GM18907 (cell line): Measurements from ENCODE around the gene FOXK1.

Source experiments
- ATAC-seq: cut with Tn5 transposase; IDR thresholded peaks from one replicate; pipeline ENCODE4 v1.9.1; 2021; ENCODE audit warnings: mild to moderate bottlenecking, moderate library complexity; ENCODE audit not compliant: unreplicated experiment

The FOXK1 gene

GRCh38 chr7:4720225-4720624 is 38.1 kb downstream of the FOXK1 start:
- ATAC-seq = no peak

- ATAC-seq = no peak
These were observed 40.2 kb downstream of the FOXK1 start for GRCh38 chr7:4722308-4722707.

- ATAC-seq = no peak
These were observed 41.0 kb downstream of the FOXK1 start for GRCh38 chr7:4722960-4723630.

- peak; percentile 30 for ATAC-seq
These were observed 42.5 kb downstream of the FOXK1 start for GRCh38 chr7:4724648-4725013.

- peak; percentile 76 for ATAC-seq
These were observed 43.1 kb downstream of the FOXK1 start for GRCh38 chr7:4725014-4725849.

GRCh38 chr7:4725850-4726450 is 43.9 kb downstream of the FOXK1 start:
- peak; percentile 32 for ATAC-seq

GRCh38 chr7:4726566-4726965 is 44.5 kb downstream of the FOXK1 start:
- no peak for ATAC-seq

- no peak for ATAC-seq
These were observed 46.0 kb downstream of the FOXK1 start for GRCh38 chr7:4727914-4728705.

GRCh38 chr7:4729266-4729665 is 47.2 kb downstream of the FOXK1 start:
- ATAC-seq = no peak

- no peak for ATAC-seq
These were observed 48.2 kb downstream of the FOXK1 start for GRCh38 chr7:4730276-4730675.

- no peak for ATAC-seq
These were observed 48.9 kb downstream of the FOXK1 start for GRCh38 chr7:4730971-4731370.

- no peak for ATAC-seq
These were observed 49.7 kb downstream of the FOXK1 start for GRCh38 chr7:4731803-4732202.

GRCh38 chr7:4733936-4734528 is 51.9 kb downstream of the FOXK1 start:
- ATAC-seq = no peak

- ATAC-seq = no peak
These were observed 52.7 kb downstream of the FOXK1 start for GRCh38 chr7:4734587-4735345.

GRCh38 chr7:4737300-4737699 is 55.2 kb downstream of the FOXK1 start:
- no peak for ATAC-seq

- no peak for ATAC-seq
These were observed 56.8 kb downstream of the FOXK1 start for GRCh38 chr7:4738711-4739527.

GRCh38 chr7:4739528-4739992 is 57.5 kb downstream of the FOXK1 start:
- ATAC-seq = no peak

GRCh38 chr7:4740796-4741195 is 58.7 kb downstream of the FOXK1 start:
- ATAC-seq = no peak

GRCh38 chr7:4742051-4742573 is 60.0 kb downstream of the FOXK1 start:
- no peak for ATAC-seq
